IPS DF 6.9 (cell line): ENCODE measurements around the gene RTP5.

Source experiments
- DNase-seq: peaks from one replicate; pipeline ENCODE4 v3.0.0-alpha.2; 2013; ENCODE audit warnings: low read depth, low spot score
- H3K27ac ChIP-seq: one replicate; pipeline ENCODE4 v1.5.1; 2013; ENCODE audit warnings: low read length, control low read depth
- H3K27me3 ChIP-seq: 2 replicates; pipeline ENCODE4 v1.6.1; 2013; ENCODE audit warnings: mild to moderate bottlenecking, low read length; ENCODE audit not compliant: control insufficient read depth, insufficient read depth
- H3K36me3 ChIP-seq: 2 replicates; pipeline ENCODE4 v1.6.1; 2013; ENCODE audit warnings: low read length; ENCODE audit not compliant: control insufficient read depth, insufficient read depth
- H3K4me1 ChIP-seq: 2 replicates; pipeline ENCODE4 v1.6.1; 2013; ENCODE audit warnings: low read length; ENCODE audit not compliant: control insufficient read depth, insufficient read depth
- H3K4me3 ChIP-seq: 2 replicates; pipeline ENCODE4 v1.5.1; 2013; ENCODE audit warnings: mild to moderate bottlenecking, low read length
- H3K9me3 ChIP-seq: 2 replicates; pipeline ENCODE4 v1.6.1; 2013; ENCODE audit warnings: low read length, inconsistent platforms; ENCODE audit not compliant: control insufficient read depth, insufficient read depth
- WGBS: extraction: QIAGEN DNeasy Blood & Tissue Kit; methylation state at CpG from one replicate; pipeline ENCODE4 v1.1.7; 2013; ENCODE audit warnings: mixed read lengths, missing lambda C conversion rate; ENCODE audit not compliant: insufficient read length, insufficient coverage; 5-methylcytosine and 5-hydroxymethylcytosine counted together

RTP5 gene

GRCh38 chr2:241852981-241853631 lies 16.4 kb upstream of the RTP5 start:
- DNase-seq, result no peak
- no peak overlapping the region for H3K4me3 ChIP-seq
- H3K27me3 ChIP-seq, result no peaks in the 10 kb centered on the region
- no peak overlapping the region for H3K27ac ChIP-seq
- H3K9me3 ChIP-seq, result no peaks in the 10 kb centered on the region
- no peaks in the 10 kb centered on the region; the same call in 1 of the 2 replicates for H3K4me1 ChIP-seq
- no CpG with 5 or more reads among the region's 10 CpGs for WGBS
- H3K36me3 ChIP-seq, result no peaks in the 10 kb centered on the region; the same call in 1 of the 2 replicates

DNA sequence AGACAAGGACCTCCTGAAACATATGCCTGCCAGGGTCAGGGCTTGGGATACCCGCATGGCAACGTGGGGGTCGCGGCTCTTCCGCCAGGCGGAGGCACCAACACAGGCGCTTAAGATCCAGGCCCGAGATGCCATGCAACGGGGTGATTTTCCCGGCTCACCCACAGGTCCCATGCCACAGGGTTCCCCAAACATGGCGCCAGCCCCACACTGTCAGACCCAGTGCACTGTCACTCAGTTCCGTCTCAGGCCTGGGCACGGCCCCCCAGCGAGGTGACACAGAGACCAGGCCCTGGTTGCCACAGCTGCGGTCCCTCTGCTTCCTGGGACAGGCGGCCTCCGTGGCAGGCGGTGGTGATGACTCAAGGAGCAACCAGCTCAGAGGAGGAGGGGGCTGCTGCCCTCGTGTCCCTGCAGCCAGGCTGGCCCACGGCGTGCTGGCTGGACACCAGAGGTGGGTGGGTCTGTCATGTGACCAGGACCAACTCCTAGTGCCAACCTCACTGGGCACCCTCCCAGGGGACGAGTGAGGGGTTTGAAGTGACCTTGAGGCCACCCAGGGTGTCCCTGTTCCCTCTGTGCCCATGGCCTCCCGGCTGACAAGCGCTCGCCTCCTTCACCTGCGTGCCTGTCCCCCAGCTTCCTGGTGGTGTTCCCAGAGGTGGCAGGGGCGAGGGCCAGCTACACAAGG lies 15.7 kb upstream of the RTP5 start:
- H3K9me3 ChIP-seq, result no peaks in the 10 kb centered on the region
- peaks cover 3% of the 10 kb centered on the region; the same call in 1 of the 2 replicates for H3K4me1 ChIP-seq
- H3K27ac ChIP-seq, result no peak overlapping the region
- DNase-seq, result no peak
- H3K4me3 ChIP-seq, result no peak overlapping the region
- WGBS, result no CpG with 5 or more reads among the region's 27 CpGs
- no peaks in the 10 kb centered on the region; the same call in 1 of the 2 replicates for H3K36me3 ChIP-seq
- no peaks in the 10 kb centered on the region for H3K27me3 ChIP-seq

DNA sequence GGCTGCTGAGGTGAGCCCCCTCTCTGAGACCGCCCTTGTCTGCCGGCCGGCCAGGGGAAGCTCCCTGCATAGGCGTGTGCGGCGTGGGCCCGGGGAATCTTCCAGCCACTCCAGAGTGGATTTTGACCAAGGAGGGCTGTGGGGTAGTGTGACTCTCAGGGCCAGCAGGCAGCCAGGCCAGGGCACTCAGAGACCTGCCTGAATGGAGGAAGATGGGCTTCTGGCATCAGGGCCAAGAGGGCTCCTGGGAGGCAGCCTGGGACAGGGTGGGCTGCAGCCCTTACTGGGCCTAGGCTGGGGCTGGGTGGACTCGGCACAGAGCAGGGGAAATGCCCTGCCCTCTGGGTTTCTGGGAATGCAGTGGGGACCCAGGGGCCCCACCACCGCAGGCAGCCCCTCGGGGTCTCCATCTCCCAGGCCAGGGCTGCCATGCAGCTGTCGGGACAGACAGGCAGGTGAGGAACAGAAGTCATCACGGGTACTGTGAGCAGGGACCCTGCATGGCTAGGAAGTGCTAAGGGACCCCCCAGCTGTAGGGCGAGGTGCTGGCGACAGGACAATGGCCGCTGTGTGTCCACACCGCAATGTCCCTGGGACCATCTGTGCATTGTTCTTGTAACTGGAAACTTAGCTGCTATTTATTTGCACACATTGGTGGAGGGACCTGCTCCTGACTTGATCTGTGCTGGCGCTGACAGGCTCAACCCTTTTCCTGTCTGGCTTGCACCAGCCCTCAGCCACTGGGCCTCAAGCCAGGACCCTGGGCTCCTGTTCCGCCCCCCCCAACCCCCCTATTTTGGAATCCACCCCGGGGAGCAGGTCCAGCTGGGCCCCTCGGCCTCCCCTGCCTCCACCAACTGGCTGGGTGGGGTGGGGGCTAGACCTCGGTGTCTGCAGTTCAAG lies 14.9 kb upstream of the RTP5 start:
- no peaks in the 10 kb centered on the region for H3K27me3 ChIP-seq
- DNase-seq, result no peak
- H3K4me1 ChIP-seq, result peaks cover 8% of the 10 kb centered on the region; the same call in 1 of the 2 replicates
- WGBS, result no CpG with 5 or more reads among the region's 21 CpGs
- no peaks in the 10 kb centered on the region; the same call in 1 of the 2 replicates for H3K36me3 ChIP-seq
- H3K9me3 ChIP-seq, result no peaks in the 10 kb centered on the region
- no peak overlapping the region for H3K4me3 ChIP-seq
- no peak overlapping the region for H3K27ac ChIP-seq

DNA sequence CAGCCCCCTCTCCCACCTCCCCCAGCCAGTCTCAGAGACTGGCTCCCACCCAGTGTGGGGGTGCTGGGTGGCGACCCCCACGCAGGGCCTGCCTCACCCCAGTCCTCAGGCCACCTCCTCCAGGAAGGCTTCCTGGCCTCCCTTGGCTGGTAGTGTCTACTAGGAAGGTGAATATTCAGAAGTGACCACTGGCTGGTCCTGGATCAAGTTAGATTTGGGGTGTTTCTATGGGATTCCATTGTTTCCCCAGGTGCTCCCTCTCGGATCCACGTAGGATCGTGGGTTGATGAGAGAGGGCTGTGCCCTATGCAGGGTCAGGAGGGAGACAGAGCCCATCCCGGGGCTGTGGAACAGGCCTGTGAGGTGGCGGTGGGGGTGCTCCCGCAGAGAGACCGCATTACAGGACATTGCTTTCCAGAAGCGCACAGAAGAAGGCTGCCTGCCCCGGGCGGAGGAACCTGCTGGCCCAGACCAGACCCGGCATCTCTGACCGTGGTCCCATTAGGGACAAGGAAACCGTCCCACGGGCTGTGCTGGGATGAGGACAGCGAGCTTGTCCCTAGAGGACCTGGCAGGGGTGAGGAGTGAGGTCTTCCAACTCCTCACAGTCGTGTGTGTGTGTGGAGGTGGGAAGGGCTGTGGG lies 14.2 kb upstream of the RTP5 start:
- no CpG with 5 or more reads among the region's 18 CpGs for WGBS
- no peaks in the 10 kb centered on the region for H3K9me3 ChIP-seq
- no peaks in the 10 kb centered on the region; the same call in 1 of the 2 replicates for H3K36me3 ChIP-seq
- no peaks in the 10 kb centered on the region for H3K27me3 ChIP-seq
- H3K4me1 ChIP-seq, result peaks cover 8% of the 10 kb centered on the region; the same call in 1 of the 2 replicates
- H3K4me3 ChIP-seq, result no peak overlapping the region
- no peak overlapping the region for H3K27ac ChIP-seq
- DNase-seq, result no peak

DNA sequence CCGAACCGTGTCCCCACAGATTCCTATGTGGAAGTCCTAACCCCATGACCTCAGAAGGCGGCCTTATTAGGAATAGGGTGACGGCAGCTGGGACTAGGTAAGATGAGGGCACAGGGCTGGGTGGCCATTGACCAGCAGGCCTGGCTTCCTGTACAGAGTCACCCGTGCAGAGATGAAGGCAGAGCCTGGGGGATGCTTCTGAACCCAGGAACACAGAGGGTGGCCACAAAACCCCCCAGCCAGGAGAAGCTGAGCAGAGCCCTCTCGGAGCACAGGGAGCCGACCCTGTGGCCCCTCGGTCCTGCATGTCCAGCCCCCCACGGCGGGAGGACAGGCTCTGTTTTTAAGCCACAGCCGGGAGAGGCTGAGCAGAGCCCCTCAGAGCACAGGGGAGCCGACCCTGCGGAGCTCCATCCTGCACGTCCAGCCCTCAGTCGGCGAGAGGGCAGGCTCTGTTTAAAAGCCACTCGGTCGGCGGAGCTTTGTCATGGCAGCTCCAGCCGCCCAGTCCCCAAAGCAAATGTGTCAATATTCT lies 13.6 kb upstream of the RTP5 start:
- no peaks in the 10 kb centered on the region; the same call in 1 of the 2 replicates for H3K36me3 ChIP-seq
- peaks cover 8% of the 10 kb centered on the region; the same call in 1 of the 2 replicates for H3K4me1 ChIP-seq
- DNase-seq, result no peak
- H3K4me3 ChIP-seq, result no peak overlapping the region
- WGBS, result no CpG with 5 or more reads among the region's 20 CpGs
- H3K27me3 ChIP-seq, result no peaks in the 10 kb centered on the region
- no peak overlapping the region for H3K27ac ChIP-seq
- no peaks in the 10 kb centered on the region for H3K9me3 ChIP-seq

DNA sequence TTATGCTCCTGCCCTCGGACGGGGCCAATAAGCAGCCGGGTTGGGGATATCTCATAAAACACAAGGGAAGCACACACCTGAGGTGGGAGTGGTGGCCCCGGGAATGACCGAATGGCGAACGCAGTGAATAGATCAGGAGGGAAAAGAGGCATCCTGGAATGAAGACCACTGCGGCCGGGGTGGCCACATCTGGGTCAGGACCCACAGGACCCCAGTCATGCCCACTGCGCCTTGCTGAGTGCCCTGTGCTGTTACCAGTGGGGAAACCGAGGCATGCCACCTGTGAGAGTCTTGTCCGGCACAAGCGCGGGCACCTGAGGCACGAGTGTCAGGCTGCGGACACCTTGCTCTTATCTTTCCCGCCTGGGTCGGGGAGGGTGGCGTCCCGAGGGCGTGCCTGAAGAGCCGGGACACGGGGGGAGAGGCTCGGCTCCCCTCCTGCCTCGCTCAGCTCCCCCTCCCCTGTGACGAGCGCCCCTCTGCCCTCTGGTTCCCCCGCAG lies 12.4 kb upstream of the RTP5 start:
- Histone ChIP-seq H3K4me1 (peaks cover 11% of the 10 kb centered on the region; the same call in 1 of the 2 replicates), H3K9me3 (no peaks in the 10 kb centered on the region), H3K4me3 (no peak overlapping the region), H3K27me3 (no peaks in the 10 kb centered on the region), H3K27ac (no peak overlapping the region), H3K36me3 (no peaks in the 10 kb centered on the region; the same call in 1 of the 2 replicates)
- WGBS, result no CpG with 5 or more reads among the region's 28 CpGs
- no peak for DNase-seq

GRCh38 chr2:241857572-241858121 lies 11.9 kb upstream of the RTP5 start:
- Histone ChIP-seq H3K4me3 (no peak overlapping the region), H3K27ac (no peak overlapping the region), H3K36me3 (no peaks in the 10 kb centered on the region; the same call in 1 of the 2 replicates), H3K27me3 (no peaks in the 10 kb centered on the region), H3K9me3 (no peaks in the 10 kb centered on the region), H3K4me1 (peaks cover 11% of the 10 kb centered on the region; the same call in 1 of the 2 replicates)
- DNase-seq, result no peak
- WGBS, result no CpG with 5 or more reads among the region's 18 CpGs

DNA sequence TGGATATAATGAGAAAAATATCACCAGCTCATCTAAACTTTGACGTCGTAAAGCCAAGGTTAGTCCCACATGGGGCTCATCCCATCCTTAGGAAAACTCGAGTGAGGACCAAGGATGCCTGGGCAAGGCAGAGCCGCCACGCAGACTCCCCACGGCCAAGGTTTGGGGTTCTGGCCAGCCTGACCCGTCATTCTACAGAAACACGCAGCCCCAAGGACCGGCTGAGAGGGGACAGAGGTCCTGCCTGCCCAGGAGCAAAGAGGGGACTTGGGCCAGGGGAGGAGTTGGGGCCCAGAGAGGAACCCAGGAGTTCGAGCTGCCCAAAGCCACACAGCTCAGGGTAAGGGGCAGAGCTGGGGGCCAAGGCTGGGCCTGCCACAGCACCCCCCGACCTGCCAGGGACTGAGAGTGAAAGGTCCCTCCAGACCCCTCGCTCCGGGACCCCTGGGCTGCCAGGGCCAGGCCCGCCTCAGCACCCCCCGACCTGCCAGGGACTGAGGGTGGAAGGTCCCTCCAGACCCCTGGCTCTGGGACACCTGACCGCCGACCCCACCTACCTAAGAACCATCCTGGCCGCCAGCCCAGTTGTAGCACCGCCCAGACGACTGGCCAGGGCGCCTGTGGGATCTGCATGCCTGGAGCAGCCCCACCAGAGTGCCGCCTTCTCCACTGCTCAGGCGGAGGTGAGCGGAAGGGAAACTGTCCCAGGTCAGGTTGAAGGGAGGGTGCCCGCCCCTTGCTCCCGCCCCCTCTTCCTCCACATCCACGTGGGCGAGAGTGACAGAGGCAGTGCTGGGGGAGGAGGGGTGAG lies 11.1 kb upstream of the RTP5 start, which contains the start of gene PDCD1:
PDCD1 (minus strand) TSS at position 689 of the 811 bp plus-strand sequence; CDS start at position 633, 56 bp downstream.
- Histone ChIP-seq H3K27ac (no peak within 1 kb of the TSS), H3K27me3 (no peaks in the 10 kb centered on the region), H3K4me1 (peaks cover 11% of the 10 kb centered on the region; the same call in 1 of the 2 replicates), H3K36me3 (no peaks in the 10 kb centered on the region; the same call in 1 of the 2 replicates), H3K9me3 (no peaks in the 10 kb centered on the region), H3K4me3 (no peak within 1 kb of the TSS)
- no peak for DNase-seq
- WGBS, result no CpG with 5 or more reads among the region's 28 CpGs

DNA sequence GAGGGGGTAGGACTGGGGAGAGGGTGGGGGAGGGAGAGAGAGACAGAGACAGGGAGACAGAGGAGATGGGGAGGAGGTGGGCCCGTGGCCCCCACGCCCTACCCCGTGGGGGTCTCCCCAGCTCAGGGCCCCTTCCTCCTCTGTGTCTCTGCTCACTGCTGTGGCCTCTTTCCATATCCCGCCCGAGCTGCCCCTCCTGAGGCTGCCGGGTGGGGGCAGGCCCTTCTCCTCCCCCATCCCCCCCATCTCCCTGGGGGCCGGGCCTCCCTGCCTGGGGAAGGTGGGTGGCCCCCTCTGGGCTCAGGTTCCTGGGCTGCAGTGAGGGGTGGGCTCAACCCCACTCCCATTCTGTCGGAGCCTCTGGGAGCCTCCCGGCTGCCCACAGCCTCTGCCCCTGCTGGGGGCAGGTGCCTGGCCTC lies 10.5 kb upstream of the RTP5 start:
- no peak overlapping the region for H3K4me3 ChIP-seq
- no peaks in the 10 kb centered on the region for H3K27me3 ChIP-seq
- no CpG with 5 or more reads among the region's 9 CpGs for WGBS
- H3K27ac ChIP-seq, result no peak overlapping the region
- no peaks in the 10 kb centered on the region for H3K36me3 ChIP-seq
- no peak for DNase-seq
- H3K4me1 ChIP-seq, result peaks cover 11% of the 10 kb centered on the region; the same call in 1 of the 2 replicates
- H3K9me3 ChIP-seq, result no peaks in the 10 kb centered on the region
